M059J (cell line): ENCODE data around the gene SCUBE1. TPM values are rescaled to one million over a fixed set of nuclear protein-coding genes. Genes with fewer than 3 reads are reported as not detected.

ENCODE experiments used
- DNase-seq: peaks from one replicate; pipeline ENCODE4 v3.0.0-alpha.2; 2012; ENCODE audit warnings: low read depth
- total RNA-seq: library from RNA; depleted of rRNA; stranded (reverse); fragments of >200 nt; shearing (Covaris generic); gene quantifications from 2 replicates; pipeline ENCODE4 v1.2.3, GENCODE V29; 2014

The SCUBE1 gene
- total RNA-seq, 1 experiment from 2014 or later = 17.4 TPM

GRCh38 chr22:43326331-43327156 lies 16.6 kb downstream of the SCUBE1 start:
- no peak for DNase-seq

- DNase-seq = no peak
Observed at GRCh38 chr22:43325176-43325575, 18.0 kb downstream of the SCUBE1 start.

- DNase-seq = no peak
Observed at GRCh38 chr22:43320943-43321900, 21.9 kb downstream of the SCUBE1 start.

GRCh38 chr22:43319661-43320486 lies 23.3 kb downstream of the SCUBE1 start:
- DNase-seq = peak; percentile 53

- no peak for DNase-seq
Observed at GRCh38 chr22:43317239-43317638, 25.9 kb downstream of the SCUBE1 start.

GRCh38 chr22:43315687-43316217 lies 27.4 kb downstream of the SCUBE1 start:
- DNase-seq = no peak

GRCh38 chr22:43314611-43315010 lies 28.6 kb downstream of the SCUBE1 start:
- DNase-seq = no peak

- DNase-seq = peak; percentile 42
Observed at GRCh38 chr22:43313890-43314474, 29.2 kb downstream of the SCUBE1 start.

- no peak for DNase-seq
Observed at GRCh38 chr22:43313244-43313889, 29.8 kb downstream of the SCUBE1 start.

- DNase-seq = no peak
Observed at GRCh38 chr22:43312608-43313007, 30.6 kb downstream of the SCUBE1 start.

GRCh38 chr22:43310798-43311197 lies 32.4 kb downstream of the SCUBE1 start:
- DNase-seq = no peak

GRCh38 chr22:43310311-43310710 lies 32.9 kb downstream of the SCUBE1 start:
- DNase-seq = no peak

- DNase-seq = no peak
Observed at GRCh38 chr22:43308836-43309235, 34.3 kb downstream of the SCUBE1 start.

GRCh38 chr22:43308060-43308830 lies 34.9 kb downstream of the SCUBE1 start:
- no peak for DNase-seq

- DNase-seq = peak; percentile 30
Observed at GRCh38 chr22:43305806-43306205, 37.4 kb downstream of the SCUBE1 start.

GRCh38 chr22:43304831-43305590 lies 38.2 kb downstream of the SCUBE1 start:
- DNase-seq = no peak

GRCh38 chr22:43303751-43304150 lies 39.4 kb downstream of the SCUBE1 start:
- no peak for DNase-seq

- DNase-seq = no peak
Observed at GRCh38 chr22:43303166-43303565, 40.0 kb downstream of the SCUBE1 start.

GRCh38 chr22:43302531-43303041 lies 40.6 kb downstream of the SCUBE1 start:
- no peak for DNase-seq
